Right lung (tissue), 5 donors: Measurements from ENCODE around the gene SDK2. TPM values are rescaled to one million over a fixed set of nuclear protein-coding genes. Genes with fewer than 3 reads are reported as not detected.

ENCODE experiments used
- DNase-seq, 2 donors: peaks; one replicate each; pipeline ENCODE4 v3.0.0-alpha.2; 2013
- polyA plus RNA-seq, 5 donors: library from polyadenylated mRNA; unstranded; fragments of 120-200 nt; gene quantifications; one replicate each; pipeline versions ENCODE4 v1.2.1 to v1.2.3, GENCODE V29; 2013; ENCODE audit warnings: inconsistent platforms in 1 of 5, low replicate concordance in 1 of 5; ENCODE audit not compliant: insufficient read length in 5 of 5, insufficient read depth in 1 of 5

Gene SDK2
- polyA plus RNA-seq, 5 donors, result 4.7 to 12.0 (median 5.4) TPM

DNA sequence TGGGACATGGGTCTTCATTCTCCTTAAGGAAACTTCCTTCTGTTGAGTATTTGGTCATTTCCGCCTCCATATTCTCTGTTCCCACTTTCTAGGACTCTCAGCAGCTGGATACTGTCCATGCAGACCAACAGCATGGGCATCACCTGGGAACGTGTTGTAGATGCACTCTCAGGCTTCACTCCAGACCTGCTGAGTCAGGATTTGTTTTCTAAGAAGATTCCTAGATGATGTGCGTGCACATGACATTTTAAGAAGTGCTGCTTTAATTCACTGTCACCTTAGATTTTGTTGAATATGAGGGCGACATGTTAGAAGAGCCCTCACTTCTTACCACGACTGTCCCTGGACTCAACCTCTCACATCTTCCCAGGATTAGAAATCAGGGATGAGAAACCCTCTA, 10.0 kb upstream of the SDK2 start:
- no peak for DNase-seq

DNA sequence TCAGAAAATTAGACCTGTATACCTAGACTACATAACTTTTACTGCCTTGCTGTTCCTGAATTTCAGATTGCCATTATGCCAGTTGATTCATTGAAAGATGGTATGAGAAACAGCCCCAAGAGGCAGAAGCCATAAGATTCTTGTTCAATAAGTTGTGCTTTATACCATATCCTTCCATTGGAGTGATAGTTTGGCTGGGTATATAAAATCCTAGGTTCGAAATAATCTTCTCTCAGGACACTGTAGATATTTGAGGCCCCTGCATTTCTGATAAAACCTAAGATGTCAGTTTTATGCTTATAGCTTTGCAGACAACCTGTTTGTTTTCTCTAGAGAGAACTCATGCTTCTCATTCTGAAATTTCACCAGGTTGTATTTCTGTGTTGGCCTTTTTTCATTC, 9.6 kb upstream of the SDK2 start:
- DNase-seq, result no peak

GRCh38 chr17:73652886-73653480, 8.7 kb upstream of the SDK2 start:
- no peak for DNase-seq

DNA sequence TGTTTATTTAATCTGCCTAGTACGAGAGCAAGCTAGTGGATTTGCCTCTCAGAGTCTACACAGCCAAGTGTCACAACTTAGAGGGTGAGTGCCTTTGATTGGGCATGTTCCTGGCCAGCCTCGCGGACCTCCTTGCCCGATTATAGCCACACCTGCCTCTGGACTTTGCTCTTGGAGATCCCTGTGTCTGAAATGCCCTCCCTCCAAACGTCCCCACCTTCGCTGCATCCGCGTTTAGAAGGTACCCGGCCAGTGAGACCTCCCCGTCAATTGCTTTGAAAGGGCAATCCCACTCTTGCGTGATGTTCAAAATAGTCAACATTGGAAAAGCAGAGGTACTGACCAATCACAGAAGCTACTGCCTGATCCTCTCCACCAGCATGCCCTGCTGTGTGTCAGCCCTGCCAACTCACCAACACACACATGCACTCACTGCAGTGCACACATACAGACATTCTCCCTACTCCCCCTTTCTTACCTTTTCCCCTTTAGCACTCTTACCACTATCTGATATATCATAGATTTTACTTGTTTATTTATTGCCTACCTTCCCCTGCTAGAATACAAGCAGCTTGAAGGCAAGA, 6.5 kb upstream of the SDK2 start:
- DNase-seq, result no peak

- no peak for DNase-seq
Observed at GRCh38 chr17:73650140-73650539, 5.9 kb upstream of the SDK2 start.

DNA sequence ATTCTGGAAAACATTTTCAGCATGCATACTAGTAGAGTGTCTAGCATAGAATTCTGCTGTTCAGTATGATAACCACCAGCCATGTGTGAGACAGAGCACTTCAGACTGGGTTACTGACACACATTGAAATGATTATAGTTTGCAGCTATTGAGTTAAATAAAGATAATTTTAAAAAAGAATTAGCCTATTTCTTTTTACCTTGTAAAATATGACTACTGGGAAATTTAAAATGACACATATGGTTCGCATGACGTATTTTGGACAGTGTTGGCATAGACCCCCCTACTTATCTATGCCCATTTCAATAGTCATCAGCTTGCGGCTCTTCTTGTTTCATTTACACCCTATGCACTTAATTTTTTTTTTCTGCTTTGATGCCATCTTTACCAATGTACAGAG, 4.7 kb upstream of the SDK2 start:
- no peak for DNase-seq

DNA sequence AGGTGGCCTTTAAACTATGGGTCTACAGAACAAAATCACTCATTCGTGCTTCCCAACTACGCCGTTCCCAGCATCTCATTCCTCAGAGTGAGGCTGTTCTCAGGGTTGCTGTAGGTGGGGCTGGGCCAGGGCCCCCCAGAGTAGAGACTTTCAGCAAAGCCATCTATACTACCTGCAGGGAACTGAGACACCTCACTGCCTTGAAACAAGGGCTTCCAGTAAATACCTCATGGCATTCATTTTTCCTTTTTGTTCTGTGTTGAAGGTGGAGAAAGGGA, 4.2 kb upstream of the SDK2 start:
- DNase-seq, result no peak

DNA sequence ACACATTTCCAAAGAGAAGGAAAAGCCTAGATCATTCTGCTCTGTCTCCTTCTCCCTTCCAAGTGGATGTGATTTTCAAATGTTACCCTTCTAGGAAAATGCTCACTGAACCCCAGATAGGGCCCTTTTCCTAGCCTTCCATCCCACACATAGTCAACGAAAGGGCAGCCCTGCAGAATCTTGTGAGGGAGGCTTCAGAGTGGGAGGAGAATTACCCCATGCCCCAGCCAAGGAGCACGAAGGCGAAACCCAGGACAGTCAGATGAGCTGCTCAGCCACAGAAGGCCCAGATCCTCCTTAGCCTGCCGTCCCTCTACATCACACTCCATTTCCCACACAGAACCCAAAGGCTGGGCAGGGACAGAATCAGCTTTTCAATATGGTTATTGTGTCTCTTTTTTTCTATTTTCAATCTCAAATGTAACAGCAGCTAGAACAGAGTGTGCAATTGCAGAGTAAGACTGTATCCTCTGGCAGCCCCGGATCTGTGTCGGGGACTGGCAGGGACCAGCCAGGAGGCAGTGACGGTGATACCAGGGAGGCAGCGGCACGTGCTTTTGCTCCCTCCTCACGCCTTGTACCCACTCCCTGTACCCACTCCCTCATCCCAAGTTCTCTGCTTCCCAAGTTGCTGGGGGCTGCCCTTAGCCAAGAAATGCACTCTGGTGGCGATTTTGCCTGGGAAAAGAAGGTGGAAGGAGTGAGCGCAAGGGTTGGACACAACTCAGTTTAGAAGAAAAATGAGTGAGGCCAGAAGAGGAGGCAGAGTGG, 3.7 kb upstream of the SDK2 start:
- no peak for DNase-seq

- DNase-seq, result no peak
Observed at GRCh38 chr17:73647301-73647695, 3.1 kb upstream of the SDK2 start.

GRCh38 chr17:73646409-73647300, 2.4 kb upstream of the SDK2 start:
- no peak for DNase-seq

DNA sequence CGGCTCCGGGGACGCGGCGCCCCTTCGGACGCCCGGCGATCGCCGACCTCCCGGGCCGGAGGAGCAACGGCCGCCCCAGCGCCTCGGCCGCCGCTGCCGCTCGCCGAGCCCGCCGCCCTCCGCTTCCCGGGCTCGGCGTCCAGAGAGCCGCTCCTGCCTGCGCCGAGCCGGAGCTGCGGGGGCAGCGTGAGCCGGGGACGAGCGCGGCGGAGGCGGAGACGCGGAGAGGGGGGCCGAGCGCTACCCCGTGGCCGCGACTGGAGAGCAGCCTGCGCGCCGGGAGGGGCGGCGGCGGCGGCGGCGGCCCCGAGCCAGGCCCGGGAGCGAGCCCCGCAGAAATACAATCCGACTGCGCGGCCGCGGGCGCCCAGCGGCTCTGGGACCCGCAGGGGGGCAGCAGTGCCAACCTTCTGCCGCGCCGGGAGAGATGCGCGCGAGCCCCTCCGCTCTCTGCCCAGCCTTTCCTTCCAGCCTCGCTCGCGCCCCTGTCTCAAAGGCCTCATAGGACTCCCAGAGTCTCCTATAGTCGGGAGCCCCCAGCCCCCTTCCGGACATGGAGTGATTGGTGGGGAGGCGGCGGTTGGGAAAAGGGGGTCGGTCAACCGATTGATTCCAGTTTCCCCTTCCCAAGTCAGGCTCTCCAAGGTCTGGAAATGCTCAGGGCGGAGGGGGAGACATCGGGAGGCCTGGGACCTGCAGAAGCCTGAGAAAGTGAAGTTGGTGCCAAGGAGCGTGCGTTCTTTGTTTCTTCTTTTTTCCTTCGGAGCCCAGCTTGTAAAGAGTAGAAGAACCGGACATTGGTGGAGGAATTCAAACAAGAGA, 1.0 kb upstream of the SDK2 start:
- peak; percentile 66 to 77 for DNase-seq

DNA sequence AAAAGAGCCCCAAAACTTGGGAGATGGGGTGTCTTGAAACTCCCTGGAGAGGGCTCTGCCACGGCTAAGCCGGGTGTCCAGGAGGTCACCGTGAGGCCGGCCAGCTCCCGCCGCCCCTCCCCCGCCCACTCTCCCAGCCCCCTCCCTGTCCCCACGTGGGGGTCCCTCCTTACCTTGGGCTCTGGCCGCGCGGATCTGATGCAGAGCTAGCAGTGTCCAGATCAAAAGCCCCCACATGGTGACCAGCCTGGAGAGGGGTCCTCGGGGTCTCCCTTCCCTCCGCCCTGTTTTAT, 447 bp downstream of the SDK2 start:
- no peak for DNase-seq

- no peak for DNase-seq
Observed at GRCh38 chr17:73643001-73643851, 1.0 kb downstream of the SDK2 start.

- DNase-seq, result no peak
Observed at GRCh38 chr17:73642659-73643000, 1.6 kb downstream of the SDK2 start.

DNA sequence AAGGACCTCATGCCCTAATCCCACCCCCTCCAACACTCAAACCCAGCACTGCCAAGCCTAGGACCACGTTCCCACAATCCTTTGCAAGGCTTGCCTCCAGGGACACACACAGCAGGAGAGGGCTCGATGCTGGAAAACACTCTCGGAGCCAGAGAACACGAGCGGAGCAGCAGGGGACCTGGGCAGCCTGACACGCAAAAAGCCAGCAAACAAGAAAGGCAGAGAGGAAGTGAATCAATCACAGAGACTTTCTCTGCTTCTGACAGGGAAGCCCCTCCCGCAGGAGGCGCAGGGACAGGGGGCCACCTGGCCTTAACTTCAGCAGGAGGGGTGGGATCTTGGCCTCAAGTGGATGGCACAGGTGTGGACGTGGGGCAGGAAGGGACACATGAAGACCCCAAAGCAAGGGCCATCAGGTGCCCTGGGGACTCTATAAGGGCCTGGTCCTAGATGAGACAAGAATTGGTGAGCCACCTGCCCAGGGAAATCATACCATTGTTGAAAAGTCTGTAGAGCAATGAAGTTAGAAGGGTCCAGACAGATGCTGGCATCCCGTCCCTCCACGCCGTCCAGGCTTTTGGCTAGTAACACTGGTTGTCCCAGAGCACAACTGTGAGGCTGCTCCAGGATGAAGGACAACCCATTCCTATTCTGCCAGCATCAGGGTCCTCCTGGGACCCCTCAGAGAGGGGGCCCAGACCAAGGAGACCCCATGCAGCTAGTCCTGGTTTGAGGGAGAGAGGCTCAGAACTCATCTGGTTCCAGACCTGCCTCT, 2.2 kb downstream of the SDK2 start:
- no peak for DNase-seq

DNA sequence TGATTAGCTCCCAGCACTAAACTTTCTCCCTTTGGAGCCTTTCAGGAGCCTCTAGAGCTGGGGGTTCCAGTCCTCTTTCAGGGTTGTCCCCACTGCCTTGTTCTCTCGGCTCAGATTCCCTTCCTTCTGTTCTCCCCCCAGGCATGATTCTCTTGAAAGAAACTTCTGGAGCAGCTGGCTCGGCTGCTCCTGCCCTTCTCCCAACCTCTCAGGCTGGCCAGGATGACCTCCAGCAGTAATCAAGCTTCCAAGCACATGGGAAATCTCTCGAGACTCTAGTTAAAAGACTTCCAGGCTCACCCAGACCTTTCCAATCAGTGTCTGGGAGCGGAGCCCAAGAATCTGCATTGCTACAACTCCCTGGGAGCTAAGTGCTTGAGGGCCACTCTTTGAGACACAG, 3.6 kb downstream of the SDK2 start:
- no peak for DNase-seq

- DNase-seq, result no peak
Observed at GRCh38 chr17:73639932-73640331, 4.3 kb downstream of the SDK2 start.

DNA sequence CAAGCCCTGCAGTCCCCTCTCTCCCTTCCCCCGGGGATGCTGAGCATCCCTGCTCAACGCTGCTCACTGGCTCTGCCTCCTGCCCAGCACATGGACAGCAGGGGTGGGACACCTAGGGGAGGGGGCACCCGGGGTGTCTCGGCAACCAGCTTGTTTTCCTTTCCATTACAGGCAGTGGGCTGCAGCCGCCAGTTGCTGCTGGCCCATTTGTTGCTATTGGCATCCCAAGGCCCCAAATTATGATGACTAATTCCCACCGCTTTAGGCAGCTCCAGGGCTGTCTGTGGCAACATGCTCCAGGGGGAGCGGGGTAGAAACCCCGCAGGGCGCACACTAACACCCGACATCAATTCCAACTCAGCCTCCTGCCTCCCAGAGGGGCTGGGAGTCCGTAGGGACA, 4.9 kb downstream of the SDK2 start:
- no peak for DNase-seq

- no peak for DNase-seq
Observed at GRCh38 chr17:73638556-73638955, 5.7 kb downstream of the SDK2 start.

DNA sequence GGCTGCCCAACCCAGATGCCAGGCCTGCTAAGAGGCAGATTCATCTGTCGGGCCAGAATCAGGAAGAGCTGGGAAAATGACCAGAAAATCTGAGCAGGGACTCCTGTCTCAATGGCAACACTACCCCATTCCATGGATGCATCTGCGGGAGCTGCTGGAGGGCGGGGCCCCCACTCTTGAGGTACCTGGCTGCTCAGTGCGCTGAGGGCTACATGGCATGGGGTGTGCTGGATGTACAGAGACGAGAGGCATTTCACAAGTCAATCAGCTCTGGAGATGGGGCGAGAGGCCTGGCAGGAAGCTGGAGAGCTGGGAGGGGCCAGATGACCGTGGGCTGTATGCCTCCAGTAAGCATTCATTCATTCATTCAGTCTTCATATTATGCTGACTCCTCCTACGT, 6.4 kb downstream of the SDK2 start:
- no peak for DNase-seq
